Heart right ventricle (tissue), 16 donors: ENCODE results near the gene ZMYND8. TPM values are rescaled to one million over a fixed set of nuclear protein-coding genes. Genes with fewer than 3 reads are reported as not detected.

Experiments
- ATAC-seq, 8 donors: fragments of 200-7000 bp; cut with Tn5 transposase; one replicate each; pipeline ENCODE4 v1.9.1; 2020; ENCODE audit warnings: mild to moderate bottlenecking in 8 of 8, moderate library complexity in 8 of 8, moderate number of reproducible peaks in 1 of 8
- DNase-seq, 2 donors: peaks; one replicate each; pipeline ENCODE4 v3.0.0-alpha.2; 2020
- H3K27ac ChIP-seq, 10 donors: fragments of 200-600 bp; sonication (generic) in 2 of 10; one replicate each; pipeline versions ENCODE4 v1.5.0 to v1.8.0; 2020 to 2022; ENCODE audit warnings: mild to moderate bottlenecking in 3 of 10
- H3K27me3 ChIP-seq, 7 donors: fragments of 200-600 bp; one replicate each; pipeline ENCODE4 v1.8.0; 2021 to 2022; ENCODE audit warnings: mild to moderate bottlenecking in 2 of 7
- H3K36me3 ChIP-seq, 9 donors: fragments of 200-600 bp; sonication (generic) in 1 of 9; one replicate each; pipeline versions ENCODE4 v1.5.0 to v1.8.0; 2020 to 2022; ENCODE audit warnings: mild to moderate bottlenecking in 2 of 9
- H3K4me1 ChIP-seq, 9 donors: fragments of 200-600 bp; sonication (generic) in 1 of 9; one replicate each; pipeline versions ENCODE4 v1.5.0 to v1.8.0; 2020 to 2022; ENCODE audit warnings: mild to moderate bottlenecking in 4 of 9
- H3K4me3 ChIP-seq, 10 donors: fragments of 200-600 bp; sonication (generic) in 2 of 10; one replicate each; pipeline versions ENCODE4 v1.5.0 to v1.8.0; 2020 to 2022; ENCODE audit warnings: mild to moderate bottlenecking in 7 of 10, moderate library complexity in 2 of 10
- H3K9me3 ChIP-seq, 11 donors: fragments of 200-600 bp in 10 of 11; sonication (generic) in 2 of 11; one replicate each; pipeline versions ENCODE4 v1.5.0 to v1.8.0; 2013 to 2022; ENCODE audit warnings: mild to moderate bottlenecking in 2 of 11, control low read depth in 1 of 11, moderate library complexity in 1 of 11
- WGBS, 2 donors: extraction: QIAGEN DNeasy Blood & Tissue Kit; methylation state at CpG; one replicate each; pipeline ENCODE4 v1.1.7; 2013; ENCODE audit warnings: inconsistent platforms in 1 of 2; 5-methylcytosine and 5-hydroxymethylcytosine counted together
- intact Hi-C, 10 donors: fragments of 100-400 bp; cut with DNase I; formaldehyde crosslinking; loops; one replicate each; pipeline versions ENCODE4 v1.11.1 to v1.14.2; 2022
- polyA plus RNA-seq, 2 donors: library from polyadenylated mRNA; stranded (reverse); fragments of 200-250 nt; gene quantifications; one replicate each; pipeline ENCODE4 v1.2.3, GENCODE V29; 2013
- total RNA-seq, 10 donors: library from RNA; stranded (reverse); fragmentation: NEBNext Ultra II Directional in 3 of 10; extraction: Animal tissue kit (Norgen Biotek cat#: 25700) in 3 of 10; gene quantifications; one replicate each; pipeline versions ENCODE4 v1.2.1 to v1.2.4, GENCODE V29; 2021 to 2023
- TF ChIP-seq, protein P1 (sequence below), 9 donors: fragments of 200-600 bp; sonication (generic) in 2 of 9; IDR thresholded peaks; one replicate each; pipeline versions ENCODE4 v1.5.0 to v1.8.0; 2021 to 2022; ENCODE audit warnings: antibody characterized with exemption in 9 of 9, mild to moderate bottlenecking in 5 of 9, moderate library complexity in 1 of 9
- donor health status: Arrhythmogenic right ventricular cardiomyopathy.
- donor health status: ischemic (EF 13 %, LVEDD 7.1; RV severe dilation, severe dysfunction).
- donor health status: healthy with polysubstance abuse.
- donor health status: DM: no; HTN: yes; CAD: no.
- donor health status: DM: no; HTN: no; CAD: no.
- donor health status: ischemic (EF 25% LVEDD 6.9; RV normal size, moderate dysfunction).
- donor health status: ischemic (EF 25% LVEDD 5.7; RV mildly dilated, moderate dysfunction).
- donor health status: healthy.
- donor health status: DM: yes; HTN: yes; CAD: no.
- donor health status: Ischemic cardiomyopathy.
- donor health status: ischemic (EF 35%, LVEDD 5.7; RV mildly dilated, moderate dysfunction).
- donor health status: nonischemic (EF 11% LVEDD 7.7; RV severe dilation, severe dysfunction).
- donor health status: DM: yes; HTN: yes; CAD: no.
- donor health status: PGD.
- donor health status: ischemic (EF 29% LVEDD 5.4; RV normal size, mild dysfunction).
- donor health status: nonischemic (EF 23%, LVEDD 6.1; RV moderate dilation, normal function).

The ZMYND8 gene
- total and polyA plus RNA-seq, 12 donors = 6.4 to 39.0 (median 28.0) TPM

DNA sequence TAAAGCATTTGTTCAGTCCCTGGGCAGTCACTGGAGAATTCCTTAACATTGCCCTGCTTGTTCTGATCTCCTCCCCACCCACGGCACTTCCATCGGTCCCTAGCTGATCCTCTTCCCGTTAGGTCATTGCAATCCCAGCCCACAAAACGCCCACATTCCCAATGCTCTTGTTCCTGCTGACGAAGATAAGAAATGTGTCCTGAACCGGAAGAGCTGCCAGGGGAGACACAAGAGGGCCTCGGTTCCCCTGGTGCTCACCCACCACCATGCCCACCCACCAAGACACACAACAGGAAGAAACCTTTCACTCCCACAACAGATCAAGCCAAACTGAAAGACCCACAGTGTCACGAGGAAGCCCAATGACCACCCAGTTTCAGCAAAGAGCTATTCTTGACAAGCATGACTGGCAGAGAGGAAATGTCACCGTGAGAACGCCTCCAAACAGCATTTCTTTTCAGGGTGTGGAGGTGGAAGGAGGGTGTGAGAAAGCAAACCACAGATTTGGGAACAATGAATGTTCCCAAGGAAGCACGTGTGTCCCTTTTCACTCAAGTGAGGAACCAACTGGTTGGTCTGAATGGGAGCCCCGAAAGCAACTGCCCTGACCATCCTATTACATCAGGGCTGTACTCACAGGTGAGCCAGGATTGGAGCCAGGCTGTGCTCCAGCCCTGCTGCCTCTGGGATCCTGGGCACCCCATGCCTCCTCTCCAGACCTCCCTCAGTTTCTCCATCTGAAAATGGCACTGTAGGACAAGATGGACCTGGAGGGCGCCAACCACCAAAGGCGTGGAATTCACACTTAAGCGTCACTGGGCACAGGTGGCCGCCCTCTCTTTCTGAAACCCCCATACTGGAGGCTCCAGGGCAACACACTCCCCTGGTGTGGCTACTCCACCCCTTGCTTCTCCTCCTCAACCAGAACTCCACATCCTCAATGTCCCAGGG is 97.5 kb downstream of the ZMYND8 start:
- no peaks in the 10 kb centered on the region for H3K27me3 ChIP-seq
- peak in 1 of 2 donors; percentile 79 for DNase-seq
- peaks cover 8 to 67% (median 47%) of the 10 kb centered on the region in 9 donors for H3K4me1 ChIP-seq
- ATAC-seq = peak; percentile 42 to 86 (median 80)
- no peaks in the 10 kb centered on the region for H3K9me3 ChIP-seq
- TF ChIP-seq, protein P1, sequence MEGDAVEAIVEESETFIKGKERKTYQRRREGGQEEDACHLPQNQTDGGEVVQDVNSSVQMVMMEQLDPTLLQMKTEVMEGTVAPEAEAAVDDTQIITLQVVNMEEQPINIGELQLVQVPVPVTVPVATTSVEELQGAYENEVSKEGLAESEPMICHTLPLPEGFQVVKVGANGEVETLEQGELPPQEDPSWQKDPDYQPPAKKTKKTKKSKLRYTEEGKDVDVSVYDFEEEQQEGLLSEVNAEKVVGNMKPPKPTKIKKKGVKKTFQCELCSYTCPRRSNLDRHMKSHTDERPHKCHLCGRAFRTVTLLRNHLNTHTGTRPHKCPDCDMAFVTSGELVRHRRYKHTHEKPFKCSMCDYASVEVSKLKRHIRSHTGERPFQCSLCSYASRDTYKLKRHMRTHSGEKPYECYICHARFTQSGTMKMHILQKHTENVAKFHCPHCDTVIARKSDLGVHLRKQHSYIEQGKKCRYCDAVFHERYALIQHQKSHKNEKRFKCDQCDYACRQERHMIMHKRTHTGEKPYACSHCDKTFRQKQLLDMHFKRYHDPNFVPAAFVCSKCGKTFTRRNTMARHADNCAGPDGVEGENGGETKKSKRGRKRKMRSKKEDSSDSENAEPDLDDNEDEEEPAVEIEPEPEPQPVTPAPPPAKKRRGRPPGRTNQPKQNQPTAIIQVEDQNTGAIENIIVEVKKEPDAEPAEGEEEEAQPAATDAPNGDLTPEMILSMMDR (IDR thresholded peaks at IDR 0.05) = no peak
- 37% methylated on average over 16 of the region's 16 CpGs for WGBS, 2 donors
- peak overlapping the region in 1 of 10 donors; percentile 7 for H3K4me3 ChIP-seq
- peaks cover 0 to 80% (median 19%) of the 10 kb centered on the region in 9 donors for H3K36me3 ChIP-seq
- peak overlapping the region; percentile 1 to 90 (median 82) for H3K27ac ChIP-seq
- intact Hi-C loops = no loop called here

DNA sequence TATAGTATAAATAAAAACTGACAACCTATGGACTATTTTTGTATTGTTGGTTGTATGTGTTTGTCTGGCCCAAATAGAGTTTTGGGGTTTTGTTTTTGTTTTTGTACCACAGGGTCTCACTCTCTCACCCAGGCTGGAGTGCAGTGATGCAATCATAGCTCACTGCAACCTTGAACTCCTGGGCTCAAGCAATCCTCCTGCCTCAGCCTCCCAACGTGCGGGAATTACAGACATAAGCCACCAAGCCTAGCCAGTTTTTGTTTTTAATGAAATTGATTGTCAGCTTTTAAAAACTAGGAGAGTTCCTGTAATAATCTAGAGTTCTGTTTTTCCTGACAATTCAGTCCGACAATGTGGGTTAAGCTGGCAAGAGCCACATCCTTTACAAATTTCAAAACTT is 98.7 kb downstream of the ZMYND8 start:
- Histone ChIP-seq H3K4me3 (no peak overlapping the region), H3K36me3 (peaks cover 0 to 84% (median 19%) of the 10 kb centered on the region in 9 donors), H3K9me3 (no peaks in the 10 kb centered on the region), H3K27ac (peak overlapping the region in 8 of 10 donors; percentile 79 to 90 (median 85)), H3K4me1 (peaks cover 16 to 67% (median 44%) of the 10 kb centered on the region in 9 donors), H3K27me3 (no peaks in the 10 kb centered on the region)
- DNase-seq (no peak), ATAC-seq (no peak)
- 91 to 92% methylated on average over 3 of the region's 3 CpGs for WGBS, 2 donors
- TF ChIP-seq, protein P1 (IDR thresholded peaks at IDR 0.05) = no peak
- intact Hi-C loops = no loop called here

DNA sequence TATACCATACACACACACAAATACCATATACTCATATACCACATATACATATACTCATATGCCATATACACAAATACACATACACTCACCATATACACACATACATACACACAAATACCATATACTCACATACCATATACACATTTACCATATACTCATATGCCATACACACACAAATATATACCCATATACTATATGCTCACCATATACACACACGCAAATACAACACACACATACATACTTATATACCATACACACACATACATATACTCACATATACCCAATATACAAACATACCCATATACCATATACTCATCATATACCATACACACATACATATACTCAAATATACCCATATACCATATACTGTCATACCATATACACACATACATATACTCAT is 99.2 kb downstream of the ZMYND8 start:
- Histone ChIP-seq H3K9me3 (no peaks in the 10 kb centered on the region), H3K36me3 (peaks cover 0 to 84% (median 17%) of the 10 kb centered on the region in 9 donors), H3K27ac (peak overlapping the region in 7 of 10 donors; percentile 59 to 89 (median 64)), H3K4me3 (no peak overlapping the region), H3K27me3 (no peaks in the 10 kb centered on the region), H3K4me1 (peaks cover 16 to 67% (median 46%) of the 10 kb centered on the region in 9 donors)
- intact Hi-C loops = no loop called here
- 98 to 100% methylated on average over 1 of the region's 1 CpG for WGBS, 2 donors
- ATAC-seq = no peak
- TF ChIP-seq, protein P1 (IDR thresholded peaks at IDR 0.05) = no peak
- no peak for DNase-seq

DNA sequence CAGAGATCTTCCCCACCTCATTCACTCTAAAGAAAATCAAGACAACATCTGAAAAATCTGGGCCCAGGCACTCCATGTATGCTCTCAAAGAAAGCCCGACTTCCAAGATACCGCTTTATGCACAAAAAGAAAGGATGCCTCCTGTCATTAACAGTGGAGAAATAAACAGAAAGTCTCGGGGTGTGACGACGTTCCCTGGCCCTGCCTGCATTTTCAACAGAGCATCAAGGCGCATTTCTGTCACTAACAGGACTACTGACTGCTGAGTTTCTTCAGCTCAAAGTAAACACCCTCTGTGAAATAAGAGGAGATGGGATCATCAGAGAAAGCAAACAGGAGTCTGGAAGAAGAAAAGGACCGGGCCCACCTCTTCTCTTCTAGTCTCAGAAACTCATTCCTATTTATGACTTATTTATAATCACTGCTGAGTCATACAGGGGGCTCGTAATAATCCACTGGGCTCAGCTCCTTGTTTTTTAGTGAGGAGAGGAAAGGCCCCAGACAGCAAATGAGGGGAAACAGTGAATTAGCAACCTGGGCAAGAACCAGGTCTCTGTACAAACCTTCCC is 99.7 kb downstream of the ZMYND8 start:
- Histone ChIP-seq H3K36me3 (peaks cover 0 to 84% (median 12%) of the 10 kb centered on the region in 9 donors), H3K4me3 (no peak overlapping the region), H3K27me3 (no peaks in the 10 kb centered on the region), H3K9me3 (no peaks in the 10 kb centered on the region), H3K27ac (peak overlapping the region in 8 of 10 donors; percentile 10 to 89 (median 62)), H3K4me1 (peaks cover 16 to 72% (median 50%) of the 10 kb centered on the region in 9 donors)
- ATAC-seq (no peak), DNase-seq (no peak)
- WGBS, 2 donors = 71 to 75% methylated on average over 8 of the region's 8 CpGs
- TF ChIP-seq, protein P1 (IDR thresholded peaks at IDR 0.05) = no peak
- intact Hi-C loops = no loop called here
